HG02763 (cell line): ENCODE data around the gene NOD2.
A peak's percentile ranks its signal among the peaks of the same experiment; 100 is the strongest.

Experiments used
- ATAC-seq: cut with Tn5 transposase; IDR thresholded peaks from one replicate; pipeline ENCODE4 v1.9.1; 2021; ENCODE audit warnings: mild to moderate bottlenecking, moderate library complexity; ENCODE audit not compliant: unreplicated experiment

Gene NOD2

GRCh38 chr16:50690177-50690576, 3.2 kb upstream of the NOD2 start:
- ATAC-seq: no peak

- ATAC-seq: no peak
Observed at GRCh38 chr16:50692644-50692998, 785 bp upstream of the NOD2 start.

GRCh38 chr16:50694206-50694605, 800 bp downstream of the NOD2 start:
- no peak for ATAC-seq

GRCh38 chr16:50695017-50696000, 1.9 kb downstream of the NOD2 start:
- no peak for ATAC-seq

GRCh38 chr16:50696126-50696525, 2.7 kb downstream of the NOD2 start:
- peak; percentile 7 for ATAC-seq

- ATAC-seq: peak; percentile 53
Observed at GRCh38 chr16:50696575-50697420, 3.4 kb downstream of the NOD2 start.

GRCh38 chr16:50697421-50697715, 4.0 kb downstream of the NOD2 start:
- no peak for ATAC-seq

GRCh38 chr16:50697881-50698767, 4.7 kb downstream of the NOD2 start:
- peak; percentile 44 for ATAC-seq

GRCh38 chr16:50699326-50700159, 6.1 kb downstream of the NOD2 start:
- no peak for ATAC-seq

- no peak for ATAC-seq
Observed at GRCh38 chr16:50702725-50703124, 9.3 kb downstream of the NOD2 start.

- ATAC-seq: no peak
Observed at GRCh38 chr16:50704245-50704644, 10.8 kb downstream of the NOD2 start.

- no peak for ATAC-seq
Observed at GRCh38 chr16:50705436-50706110, 12.2 kb downstream of the NOD2 start.

- ATAC-seq: no peak
Observed at GRCh38 chr16:50706250-50706649, 12.8 kb downstream of the NOD2 start.

- ATAC-seq: no peak
Observed at GRCh38 chr16:50708373-50709060, 15.1 kb downstream of the NOD2 start.

- no peak for ATAC-seq
Observed at GRCh38 chr16:50709061-50709684, 15.8 kb downstream of the NOD2 start.

- no peak for ATAC-seq
Observed at GRCh38 chr16:50709980-50710379, 16.6 kb downstream of the NOD2 start.

GRCh38 chr16:50711040-50711439, 17.6 kb downstream of the NOD2 start:
- ATAC-seq: no peak

GRCh38 chr16:50711862-50712559, 18.6 kb downstream of the NOD2 start:
- no peak for ATAC-seq
